GM08714 (cell line): ENCODE data around the gene TNKS1BP1.
"Not testable (repeated sequence)": the region's sequence is repeated elsewhere in the genome, so short reads cannot be mapped to it uniquely, and the experiment has no call there.

Source experiments
- H3K4me3 ChIP-seq: fragments of 200-500 bp; sonication (Bioruptor generic); 2 replicates; pipeline ENCODE4 v1.5.1; 2014; ENCODE audit warnings: mild to moderate bottlenecking, low read length, inconsistent platforms
- ZNF274 ChIP-seq: IDR thresholded peaks from 2 replicates; pipeline ENCODE4 v1.6.1; 2012; ENCODE audit warnings: mild to moderate bottlenecking, low read depth, low read length

Gene TNKS1BP1

DNA sequence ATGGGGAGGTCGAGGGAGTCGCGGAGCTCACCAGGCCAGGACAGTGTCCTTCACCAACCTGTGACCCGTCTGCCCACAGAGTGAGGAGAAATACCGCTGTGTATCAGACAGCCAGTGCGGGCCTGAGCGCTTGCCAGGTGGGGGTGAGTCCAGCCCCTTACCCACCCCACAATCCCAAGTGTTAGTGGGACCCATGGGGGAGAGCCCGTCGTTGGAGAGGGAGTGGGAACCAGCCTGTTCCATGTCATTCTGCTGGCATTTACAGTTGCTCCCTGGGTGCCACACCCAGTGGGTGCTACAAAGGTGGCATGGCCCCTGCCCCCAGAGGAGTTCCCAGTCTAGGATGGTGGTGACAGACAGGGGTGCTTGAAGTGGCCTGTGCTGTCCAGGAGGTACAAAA, 22.6 kb upstream of the TNKS1BP1 start:
- H3K4me3 ChIP-seq, result no peak overlapping the region
- TF ChIP-seq ZNF274, result no peak

DNA sequence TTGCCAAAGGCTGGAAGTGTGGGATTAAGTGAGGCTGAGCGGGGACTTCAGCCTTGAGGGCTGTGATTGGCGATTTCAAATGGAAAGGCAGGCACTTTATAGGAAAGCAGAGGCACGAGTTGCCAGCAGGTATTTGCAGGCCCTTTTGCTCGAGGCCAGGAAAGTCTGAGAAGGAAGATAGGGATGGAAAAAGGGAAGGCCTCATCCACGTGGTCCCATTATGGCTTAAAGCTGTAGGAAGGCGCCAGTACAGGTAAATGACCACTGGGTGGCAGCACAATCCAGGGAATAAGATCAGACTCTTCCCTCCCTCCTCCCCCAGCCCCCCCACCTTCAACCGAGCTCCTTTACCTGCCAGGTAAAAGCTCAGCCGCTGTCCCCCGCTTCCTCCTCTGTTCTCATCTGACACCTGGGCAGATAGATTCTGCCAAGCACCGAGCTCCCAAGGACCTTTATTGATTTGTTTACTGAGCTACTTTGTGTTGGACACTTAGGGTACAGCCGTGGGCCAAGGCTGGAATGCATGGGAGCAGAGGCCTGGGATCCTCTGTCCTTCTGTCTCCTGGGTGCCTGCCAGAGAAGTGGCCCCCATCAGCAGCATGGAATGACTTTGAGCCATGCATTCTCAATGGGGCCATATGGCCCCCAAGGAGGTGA, 20.9 kb upstream of the TNKS1BP1 start:
- no peak for TF ChIP-seq ZNF274
- no peak overlapping the region for H3K4me3 ChIP-seq

DNA sequence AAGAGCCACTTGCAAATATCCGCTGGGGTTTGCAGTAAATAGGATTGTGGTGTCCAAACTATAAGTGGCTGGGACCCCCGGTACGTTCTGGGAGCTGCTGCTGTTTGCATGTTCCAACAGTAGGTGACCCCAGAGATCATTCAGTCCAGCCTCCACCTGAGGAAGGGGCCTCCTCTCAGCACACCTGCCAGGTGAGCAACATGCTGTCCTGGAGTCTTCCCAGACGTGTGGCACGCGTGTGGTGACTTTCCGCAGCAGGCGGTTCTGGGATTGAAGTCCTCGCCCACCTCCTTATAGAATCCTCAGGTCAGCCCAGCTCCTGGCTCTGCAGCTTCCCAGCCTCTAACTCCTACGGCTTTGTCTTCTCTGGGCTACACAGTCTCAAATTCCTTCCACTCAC, 20.1 kb upstream of the TNKS1BP1 start:
- TF ChIP-seq ZNF274, result no peak
- H3K4me3 ChIP-seq, result no peak overlapping the region

DNA sequence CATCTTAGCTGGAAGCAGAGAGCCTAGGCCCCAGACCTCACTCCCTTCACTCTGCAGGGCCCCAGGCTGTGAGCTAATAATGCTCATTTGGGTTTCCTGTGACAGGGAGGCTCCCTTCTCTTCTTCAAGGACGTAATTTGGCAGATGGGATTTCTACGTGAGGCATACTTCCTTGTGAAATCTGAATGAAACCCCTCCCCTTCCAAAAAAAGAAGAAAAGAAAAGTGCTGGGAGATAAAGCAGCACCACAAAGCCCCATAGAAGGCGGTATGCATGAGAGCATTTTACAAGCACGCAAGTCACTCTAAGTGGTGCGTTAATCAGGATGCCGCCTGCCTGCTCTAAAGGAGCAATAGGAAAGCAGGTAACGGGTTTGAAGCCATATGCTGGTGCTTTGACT, 19.1 kb upstream of the TNKS1BP1 start:
- H3K4me3 ChIP-seq, result no peak overlapping the region
- no peak for TF ChIP-seq ZNF274

DNA sequence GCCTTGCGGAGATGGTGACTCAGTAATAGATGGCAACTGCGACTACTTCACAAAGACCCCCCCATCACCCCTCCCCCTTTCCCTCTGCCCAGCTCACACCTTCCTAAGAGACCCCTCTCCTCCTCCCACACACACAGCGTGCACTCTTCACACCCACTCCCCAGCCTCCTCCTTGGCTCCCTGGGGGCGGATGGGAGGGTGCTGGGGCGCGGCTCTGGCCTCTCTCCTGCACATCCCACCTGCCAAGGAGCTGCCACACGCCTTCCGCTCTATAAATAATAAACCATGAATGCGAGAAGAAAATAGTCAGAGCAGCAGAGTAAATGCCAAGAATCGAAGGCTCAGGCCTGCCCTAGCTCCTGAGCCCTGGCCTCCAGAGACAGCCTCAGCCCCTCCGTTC, 17.9 kb upstream of the TNKS1BP1 start:
- TF ChIP-seq ZNF274, result no peak
- H3K4me3 ChIP-seq, result no peak overlapping the region

DNA sequence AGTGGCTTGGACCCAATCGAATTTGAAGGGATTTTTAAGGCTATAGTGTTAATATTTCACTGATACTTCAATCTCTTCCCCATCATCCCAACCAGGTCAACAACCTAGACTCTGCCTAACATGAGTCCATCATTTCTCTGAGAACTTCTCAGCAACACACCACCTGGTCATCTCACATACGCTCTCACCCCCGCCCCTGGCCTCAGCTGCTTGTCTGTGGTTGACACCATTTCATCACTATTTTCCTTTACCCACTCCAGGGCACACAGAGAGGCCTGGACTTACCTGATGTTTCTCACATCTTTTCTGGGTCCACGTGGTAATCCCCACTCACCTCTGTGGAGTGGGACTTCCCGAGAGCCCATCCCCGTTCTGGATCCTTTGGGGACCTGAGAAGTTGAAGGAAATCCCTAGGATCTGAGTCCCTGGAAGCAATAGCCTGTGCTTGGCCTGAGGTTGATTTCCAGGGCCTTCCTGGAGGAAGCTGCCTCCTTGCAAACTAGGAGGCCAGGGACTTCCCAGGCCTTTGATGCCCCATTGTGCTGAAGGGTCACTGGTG, 16.6 kb upstream of the TNKS1BP1 start:
- TF ChIP-seq ZNF274, result no peak
- no peak overlapping the region for H3K4me3 ChIP-seq

DNA sequence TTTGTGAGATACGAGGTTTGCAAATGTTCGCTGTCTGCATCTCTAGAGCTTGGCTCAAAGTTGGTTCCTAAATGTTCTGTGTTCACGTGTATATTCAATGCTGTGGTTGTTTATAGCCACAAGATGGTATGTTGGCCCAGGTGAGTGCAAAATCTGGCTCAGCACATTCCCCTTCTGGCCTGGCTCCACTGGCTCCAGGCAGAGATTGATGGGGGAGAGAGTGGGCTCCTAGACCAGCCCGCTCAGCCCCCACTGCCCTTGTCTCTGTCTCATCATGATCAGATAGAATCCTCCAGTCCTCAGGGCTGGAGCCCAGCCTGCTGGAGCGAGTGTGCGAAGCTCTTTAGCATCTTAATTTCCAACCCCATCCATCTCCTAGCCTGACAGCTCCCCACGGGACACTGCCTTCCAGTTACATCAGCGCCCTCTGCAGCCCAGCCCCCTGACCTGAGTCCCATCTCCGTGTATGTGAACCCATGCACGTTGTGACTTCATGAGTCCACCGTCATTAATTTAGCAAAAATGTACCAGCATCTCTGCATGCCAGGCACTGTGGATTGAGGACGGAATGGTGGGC, 15.4 kb upstream of the TNKS1BP1 start:
- no peak for TF ChIP-seq ZNF274
- H3K4me3 ChIP-seq, result no peak overlapping the region

DNA sequence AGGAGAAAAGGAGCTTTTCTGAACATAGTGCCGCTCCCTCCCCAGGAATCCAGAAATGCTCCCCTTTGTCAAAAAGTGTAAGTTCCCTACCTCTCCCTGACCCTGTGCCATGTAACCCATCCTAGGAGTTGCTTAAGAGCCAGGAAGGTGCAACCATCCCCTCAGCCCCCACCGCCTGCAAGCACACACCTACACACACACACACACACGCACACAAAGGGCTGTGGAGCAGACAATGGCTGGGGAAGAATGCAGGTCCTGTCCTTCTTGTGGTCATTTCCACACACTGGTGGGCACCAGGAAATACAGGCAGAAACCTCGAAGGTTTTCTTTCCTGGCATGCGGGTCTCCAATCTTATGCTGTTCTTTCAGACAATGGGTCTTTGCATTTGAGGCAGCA, 14.6 kb upstream of the TNKS1BP1 start:
- TF ChIP-seq ZNF274, result no peak
- no peak overlapping the region for H3K4me3 ChIP-seq

DNA sequence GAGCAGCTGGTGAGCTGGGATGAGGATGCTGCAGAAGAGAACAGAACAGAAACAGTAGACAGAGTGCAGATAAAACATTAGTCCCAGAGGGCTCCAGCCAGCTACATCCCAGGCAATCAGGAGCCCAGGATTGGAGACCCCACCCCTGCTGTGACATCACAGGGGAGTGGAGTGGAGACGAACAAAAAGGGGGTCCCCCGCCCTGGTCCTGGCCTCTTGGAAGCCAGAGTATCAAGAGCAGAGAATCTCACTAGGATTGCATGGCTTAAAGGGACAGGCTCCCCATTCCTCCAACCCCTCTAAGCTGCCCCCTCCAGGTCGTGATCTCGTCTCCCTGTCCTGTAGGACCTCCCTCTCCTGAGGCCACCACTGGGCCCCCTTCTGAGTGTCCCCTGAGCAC, 13.4 kb upstream of the TNKS1BP1 start, which contains the start of gene P2RX3:
Gene P2RX3 (plus strand): TSS at position 211 of the 400 bp plus-strand sequence. CDS start 199 bp downstream, outside the sequence.
- H3K4me3 ChIP-seq, result no peak within 1 kb of the TSS
- no peak for TF ChIP-seq ZNF274

DNA sequence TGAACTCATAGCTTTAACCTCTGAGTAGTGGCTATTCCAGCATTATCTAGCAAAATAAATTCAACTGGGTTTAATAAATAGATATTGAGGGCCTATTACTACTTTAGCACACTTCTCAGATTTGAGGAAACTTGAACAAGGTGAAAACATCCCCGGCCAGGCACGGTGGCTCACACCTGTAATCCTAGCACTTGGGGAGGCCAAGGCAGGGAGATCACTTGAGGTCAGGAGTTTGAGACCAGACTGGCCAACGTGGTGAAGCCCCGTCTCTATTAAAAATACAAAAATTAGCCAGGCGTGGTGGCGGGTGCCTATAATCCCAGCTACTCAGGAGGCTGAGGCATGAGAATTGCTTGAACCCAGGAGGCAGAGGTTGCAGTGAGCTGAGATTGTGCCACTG, 12.1 kb upstream of the TNKS1BP1 start:
- H3K4me3 ChIP-seq, result not testable (repeated sequence)

DNA sequence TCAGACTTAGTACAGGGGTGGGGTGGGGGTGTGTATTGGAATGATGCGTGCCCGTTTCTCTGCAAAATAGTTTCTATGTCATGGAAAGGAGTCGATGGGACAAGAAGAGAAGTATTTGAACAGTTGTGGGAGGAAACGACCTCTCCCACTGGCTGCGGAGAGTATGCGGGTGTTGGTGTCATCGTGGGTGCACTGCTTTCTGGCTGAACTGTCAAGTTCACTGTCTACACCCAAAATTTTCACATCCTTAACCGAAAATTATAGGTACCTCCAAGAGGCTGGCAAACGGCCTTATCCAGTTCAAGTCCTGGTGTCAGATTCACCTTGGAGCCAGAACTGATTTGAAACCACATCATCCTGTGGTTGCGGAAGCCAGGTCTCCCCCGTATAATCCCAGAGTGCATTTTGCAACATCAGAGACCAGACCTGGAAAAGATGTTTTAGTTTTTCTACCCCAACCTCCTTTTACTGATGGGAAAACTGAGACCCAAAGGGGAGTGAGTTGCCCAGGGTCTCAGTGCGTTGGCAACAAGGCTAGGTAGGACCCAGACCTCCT, 11.4 kb upstream of the TNKS1BP1 start:
- TF ChIP-seq ZNF274, result no peak
- peak overlapping the region; percentile 63 for H3K4me3 ChIP-seq

DNA sequence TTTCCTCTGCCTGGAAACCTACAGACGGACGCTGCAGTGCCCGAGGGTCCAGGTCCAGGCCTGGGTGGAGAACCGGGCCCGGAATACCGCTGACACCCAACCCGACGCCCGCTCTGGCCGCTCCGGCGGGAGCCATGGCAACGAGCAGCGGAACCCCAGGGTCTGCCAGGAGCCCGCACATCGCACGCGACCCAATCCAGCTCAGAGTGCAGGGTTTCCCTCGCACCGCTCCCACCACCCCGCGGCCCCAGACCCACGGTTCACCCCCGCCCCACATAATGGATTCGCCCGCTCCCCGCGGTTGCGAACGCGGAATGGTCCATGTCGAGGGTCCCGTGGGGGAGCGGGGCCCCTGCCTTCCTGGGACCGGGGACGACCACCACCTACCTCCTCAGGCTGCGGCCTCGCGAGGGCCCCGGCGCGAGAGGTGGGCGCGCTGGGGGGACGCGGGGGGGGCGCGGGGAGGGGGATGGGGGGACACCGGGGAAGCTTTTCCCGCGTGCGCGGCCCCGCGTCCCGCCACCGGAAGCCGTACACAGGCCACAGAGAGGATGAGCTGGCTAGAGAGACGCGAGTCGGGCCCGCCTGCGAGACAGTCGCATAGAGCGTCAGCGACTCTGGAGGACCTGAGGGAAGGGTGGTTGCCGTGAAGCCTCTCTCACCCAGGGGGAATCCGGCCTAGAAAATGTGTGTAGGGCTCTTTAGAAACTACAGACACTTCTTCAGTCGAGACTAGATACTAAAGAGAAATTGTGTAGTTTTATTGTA, 10.8 kb upstream of the TNKS1BP1 start, which contains the start of gene SSRP1:
Gene SSRP1 (minus strand): TSS at position 550 of the 768 bp plus-strand sequence. CDS start 771 bp downstream, outside the sequence.
- H3K4me3 ChIP-seq, result peak within 1 kb of the TSS; percentile 76
- TF ChIP-seq ZNF274, result no peak

DNA sequence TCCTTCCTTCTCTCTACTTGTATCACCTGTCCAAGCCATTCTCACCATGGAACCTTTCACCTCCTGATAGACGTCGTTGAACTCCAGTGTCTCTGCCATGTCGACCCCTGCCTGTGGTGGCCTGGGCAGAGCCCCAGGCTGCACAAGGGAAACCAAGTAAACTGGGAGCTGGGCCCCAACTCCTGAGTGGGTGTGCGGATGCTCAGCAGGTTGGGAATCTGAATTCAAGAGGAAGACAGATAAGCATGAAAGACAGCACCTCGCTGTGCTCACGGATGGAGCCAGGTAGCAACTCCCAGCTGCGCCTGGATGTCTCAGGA, 10.2 kb upstream of the TNKS1BP1 start:
- no peak for TF ChIP-seq ZNF274
- H3K4me3 ChIP-seq, result peak overlapping the region; percentile 76

DNA sequence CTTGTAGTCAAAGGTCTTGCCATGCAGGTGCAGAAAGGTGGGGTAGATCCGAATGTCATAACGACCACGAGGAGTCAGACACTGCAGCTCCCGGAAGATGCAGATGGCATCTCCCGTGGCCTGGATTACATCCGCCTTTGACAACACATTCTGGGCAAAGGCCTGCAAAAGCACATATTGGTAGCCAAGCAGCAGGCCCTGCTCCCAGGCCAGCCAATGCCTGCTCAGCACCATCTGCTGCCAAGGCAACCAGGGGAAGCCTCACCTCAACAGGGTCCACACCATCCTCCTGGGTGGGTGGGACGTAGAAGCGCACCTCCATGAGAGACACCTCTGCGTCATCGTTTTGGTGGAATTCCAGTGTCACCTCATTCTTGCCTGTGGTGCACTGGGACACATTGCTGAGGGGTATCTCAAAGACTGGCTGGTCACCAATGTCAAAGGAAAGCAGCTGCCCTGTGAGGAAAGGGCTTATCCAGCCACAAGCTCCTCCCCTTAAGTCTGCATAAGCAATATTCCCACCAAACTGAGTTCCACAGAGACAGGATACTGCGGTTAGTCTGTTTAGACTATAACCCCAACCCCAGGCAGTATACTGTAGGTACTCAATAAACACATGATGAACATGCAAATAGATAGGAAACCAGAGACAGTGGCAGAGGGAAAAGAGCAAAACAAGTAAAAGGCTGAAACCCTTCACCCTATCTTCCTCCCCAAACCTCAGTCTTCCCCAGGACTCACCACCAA, 8.1 kb upstream of the TNKS1BP1 start:
- TF ChIP-seq ZNF274, result no peak
- no peak overlapping the region for H3K4me3 ChIP-seq
